ENCODE results near the gene MAP1LC3B2.

The MAP1LC3B2 gene

GRCh38 chr12:116556356-116556952 lies 2.7 kb upstream of the MAP1LC3B2 start:
- no peak overlapping the region for H3K4me3 ChIP-seq (ENCODE audit: low read depth, low read length)
- DNase-seq (ENCODE audit: low read depth, low spot score) = no peak
- in situ Hi-C loops (cut with HindIII; ENCODE audit: low sequenced_read_pairs) = no loop called here
- no peak for TF ChIP-seq CTCF (IDR thresholded peaks at IDR 0.05; ENCODE audit: low read depth, low read length)

GRCh38 chr12:116556964-116557698 lies 2.0 kb upstream of the MAP1LC3B2 start:
- in situ Hi-C loops (cut with HindIII; ENCODE audit: low sequenced_read_pairs) = no loop called here
- no peak overlapping the region for H3K4me3 ChIP-seq (ENCODE audit: low read depth, low read length)
- no peak for DNase-seq (ENCODE audit: low read depth, low spot score)
- TF ChIP-seq CTCF (IDR thresholded peaks at IDR 0.05; ENCODE audit: low read depth, low read length) = no peak

- no peak for DNase-seq (ENCODE audit: low read depth, low spot score)
- no peak overlapping the region for H3K4me3 ChIP-seq (ENCODE audit: low read depth, low read length)
- in situ Hi-C loops (cut with HindIII; ENCODE audit: low sequenced_read_pairs) = no loop called here
Observed at GRCh38 chr12:116558280-116559161, 660 bp upstream of the MAP1LC3B2 start.

GRCh38 chr12:116561181-116561821 lies 2.1 kb downstream of the MAP1LC3B2 start:
- no peak overlapping the region for H3K4me3 ChIP-seq (ENCODE audit: low read depth, low read length)
- DNase-seq (ENCODE audit: low read depth, low spot score) = no peak
- no peak for TF ChIP-seq CTCF (IDR thresholded peaks at IDR 0.05; ENCODE audit: low read depth, low read length)
- in situ Hi-C loops (cut with HindIII; ENCODE audit: low sequenced_read_pairs) = no loop called here

More at GRCh38 chr12:116558280-116559161, 660 bp upstream of the MAP1LC3B2 start:
- TF ChIP-seq CTCF (IDR thresholded peaks at IDR 0.05; ENCODE audit: low read depth, low read length) = no peak

- in situ Hi-C loops (cut with HindIII; ENCODE audit: low sequenced_read_pairs) = no loop called here
- DNase-seq (ENCODE audit: low read depth, low spot score) = no peak
- TF ChIP-seq CTCF (IDR thresholded peaks at IDR 0.05; ENCODE audit: low read depth, low read length) = no peak
- no peak overlapping the region for H3K4me3 ChIP-seq (ENCODE audit: low read depth, low read length)
Observed at GRCh38 chr12:116562090-116562489, 2.9 kb downstream of the MAP1LC3B2 start.

- in situ Hi-C loops (cut with HindIII; ENCODE audit: low sequenced_read_pairs) = no loop called here
- no peak for TF ChIP-seq CTCF (IDR thresholded peaks at IDR 0.05; ENCODE audit: low read depth, low read length)
- DNase-seq (ENCODE audit: low read depth, low spot score) = no peak
- no peak overlapping the region for H3K4me3 ChIP-seq (ENCODE audit: low read depth, low read length)
Observed at GRCh38 chr12:116563262-116563661, 4.1 kb downstream of the MAP1LC3B2 start.

Measured in astrocyte of the spinal cord (primary cell).